Ovary (tissue), 10 donors: ENCODE data around the gene C10orf53. TPM values are rescaled to one million over a fixed set of nuclear protein-coding genes. Genes with fewer than 3 reads are reported as not detected.

Experiments used
- DNase-seq, 5 donors: peaks; one replicate each; pipeline ENCODE4 v3.0.0-alpha.2; 2019 to 2020
- H3K27ac ChIP-seq, 2 donors: fragments of 200-600 bp; one replicate each; pipeline versions ENCODE4 v1.5.1 to v1.8.0; 2019 to 2022
- H3K27me3 ChIP-seq: fragments of 200-600 bp; one replicate; pipeline ENCODE4 v1.8.0; 2022
- H3K36me3 ChIP-seq: fragments of 200-600 bp; sonication (generic); one replicate; pipeline ENCODE4 v1.5.1; 2019
- H3K4me1 ChIP-seq: one replicate; pipeline ENCODE4 v1.8.1; 2013; ENCODE audit warnings: mild to moderate bottlenecking, moderate library complexity; ENCODE audit not compliant: insufficient read depth
- H3K4me3 ChIP-seq: fragments of 200-600 bp; sonication (generic); one replicate; pipeline ENCODE4 v1.5.1; 2017
- H3K9me3 ChIP-seq, 2 donors: fragments of 200-600 bp in 1 of 2; sonication (generic) in 1 of 2; one replicate each; pipeline versions ENCODE4 v1.5.1 to v1.8.1; 2013 to 2019; ENCODE audit warnings: mild to moderate bottlenecking in 1 of 2, moderate library complexity in 1 of 2
- CTCF ChIP-seq, 3 donors: fragments of 450-650 bp in 2 of 3; fragments of 200-600 bp in 1 of 3; IDR thresholded peaks; one replicate each; pipeline versions ENCODE4 v1.5.1 to v1.8.0; 2016 to 2022; ENCODE audit warnings: antibody characterized with exemption in 3 of 3, mild to moderate bottlenecking in 1 of 3
- EP300 ChIP-seq: sonication (generic); formaldehyde crosslinking; IDR thresholded peaks from one replicate; pipeline ENCODE4 v1.6.1; 2017; ENCODE audit warnings: antibody characterized with exemption
- POLR2A ChIP-seq: fragments of 450-650 bp; IDR thresholded peaks from one replicate; pipeline ENCODE4 v1.6.1; 2017; ENCODE audit warnings: antibody characterized with exemption, mild to moderate bottlenecking, moderate library complexity
- WGBS, 3 donors: extraction: QIAGEN DNeasy Blood & Tissue Kit in 1 of 3; methylation state at CpG; one replicate each; pipeline versions ENCODE4 v1.1.5 to v1.1.7; 2013 to 2017; 5-methylcytosine and 5-hydroxymethylcytosine counted together
- intact Hi-C, 4 donors: fragments of 100-400 bp; cut with DNase I; formaldehyde crosslinking; loops; one replicate each; pipeline versions ENCODE4 v1.11.0 to v1.15.1; 2022 to 2023
- long read RNA-seq, 3 donors: library from polyadenylated mRNA in 2 of 3; unstranded in 2 of 3; transcript quantifications; one replicate each; pipeline ENCODE4 v2.0.0 and lab custom pipeline, GENCODE V29; 2021 to 2026
- polyA plus RNA-seq, 2 donors: library from polyadenylated mRNA; stranded (reverse); fragments of 200-250 nt in 1 of 2; fragments of 350-450 nt in 1 of 2; fragmentation: Illumina TruSeq in 1 of 2; extraction: RNeasy Lipid Tissue Mini Kit (QIAGEN cat#74804) in 1 of 2; gene quantifications; one replicate each; pipeline ENCODE4 v1.2.3, GENCODE V29; 2013 to 2014
- total RNA-seq, 7 donors: library from RNA; depleted of rRNA in 2 of 7; stranded (reverse); fragments of >200 nt in 2 of 7; fragmentation: NEBNext Ultra II Directional in 3 of 7; extraction: Animal tissue kit (Norgen Biotek cat#: 25700) in 3 of 7; gene quantifications; one replicate each; pipeline versions ENCODE4 v1.1.0 to v1.2.4, GENCODE V29; 2016 to 2023
- donor health status: DM: no; HTN: no; CAD: no; lungs with moderate emphysema.
- donor health status: DM: no; HTN: no; CAD: no.
- donor health status: Bipolar disorder and iron deficiency.
- donor health status: DM: yes; HTN: yes; CAD: no.
- donor health status: DM: no; HTN: no; CAD: no.
- donor health status: DM: yes; HTN: yes; CAD: no.

Gene C10orf53
- total RNA-seq (not detected), polyA plus RNA-seq (not detected)
- long read RNA-seq, donor 1 = 0 reads
- long read RNA-seq, donor 2 = 0 reads
- long read RNA-seq, donor 3 = 0 reads

GRCh38 chr10:49679480-49679893 is at the start of gene C10orf53:
C10orf53 (plus strand) TSS chr10:49679651; CDS start chr10:49679698, 47 bp downstream.
- Histone ChIP-seq H3K9me3 (peaks cover 0 to 4% of the 10 kb centered on the region in 2 donors), H3K27me3 (no peaks in the 10 kb centered on the region), H3K4me3 (no peak within 1 kb of the TSS), H3K27ac (no peak within 1 kb of the TSS), H3K4me1 (no peaks in the 10 kb centered on the region), H3K36me3 (no peaks in the 10 kb centered on the region)
- TF ChIP-seq EP300 (no peak), CTCF (IDR thresholded peaks at IDR 0.05) (no peak), POLR2A (no peak)
- intact Hi-C loops = no loop called here
- 6 to 7% (median 6%) methylated on average over 33 to 36 of the region's 36 CpGs for WGBS, 3 donors
- no peak for DNase-seq

- H3K4me3 ChIP-seq = no peak overlapping the region
- no peak overlapping the region for H3K27ac ChIP-seq
- intact Hi-C loops = no loop called here
- H3K27me3 ChIP-seq = no peaks in the 10 kb centered on the region
- DNase-seq = peak in 1 of 5 donors; percentile 7
- TF ChIP-seq EP300 (no peak), CTCF (IDR thresholded peaks at IDR 0.05) (no peak), POLR2A (no peak)
- no peaks in the 10 kb centered on the region for H3K9me3 ChIP-seq
- H3K4me1 ChIP-seq = no peaks in the 10 kb centered on the region
- 87 to 89% (median 88%) methylated on average over 6 of the region's 6 CpGs for WGBS, 3 donors
- H3K36me3 ChIP-seq = no peaks in the 10 kb centered on the region
Observed at GRCh38 chr10:49631975-49632374, 47.5 kb upstream of the C10orf53 start.

GRCh38 chr10:49632406-49633317 is 46.8 kb upstream of the C10orf53 start:
- peak in 1 of 5 donors; percentile 10 for DNase-seq
- intact Hi-C loops = no loop called here

More at GRCh38 chr10:49632406-49633317, 46.8 kb upstream of the C10orf53 start:
- Histone ChIP-seq H3K27ac (no peak overlapping the region), H3K36me3 (no peaks in the 10 kb centered on the region), H3K4me1 (no peaks in the 10 kb centered on the region), H3K27me3 (no peaks in the 10 kb centered on the region), H3K9me3 (no peaks in the 10 kb centered on the region), H3K4me3 (no peak overlapping the region)
- WGBS, 3 donors = 47 to 58% (median 48%) methylated on average over 12 of the region's 12 CpGs
- no peak for TF ChIP-seq EP300
- no peak for TF ChIP-seq POLR2A
- no peak for TF ChIP-seq CTCF (IDR thresholded peaks at IDR 0.05)
